Measurements from ENCODE around the gene CXCL14. TPM values are rescaled to one million over a fixed set of nuclear protein-coding genes. Genes with fewer than 3 reads are reported as not detected.

The CXCL14 gene
- total and polyA plus RNA-seq, 2 donors: 16.0 to 107 TPM

DNA sequence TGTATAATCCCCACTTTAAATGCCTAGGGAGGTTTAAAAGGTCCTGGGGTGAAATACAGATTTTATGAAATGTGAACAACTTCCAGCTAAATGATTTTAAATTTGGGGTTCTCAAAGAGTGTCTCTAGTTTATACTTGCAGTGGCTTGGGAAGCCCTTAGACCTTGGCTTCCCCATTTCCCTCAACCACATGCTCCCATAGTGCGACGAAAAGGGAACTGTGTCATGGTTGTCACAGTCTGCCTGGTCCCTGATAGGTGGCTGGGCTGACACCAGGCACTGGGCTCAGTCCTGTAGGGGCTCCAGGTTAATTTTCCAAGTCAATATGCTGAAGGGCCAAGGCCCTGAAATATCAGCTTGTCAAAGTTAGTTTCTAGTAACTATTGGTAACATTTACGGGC lies 10.4 kb upstream of the CXCL14 start:
- Histone ChIP-seq H3K4me1 (ENCODE audit: insufficient read depth) (no peaks in the 10 kb centered on the region), H3K4me3 (ENCODE audit: low read depth, low read length) (no peak overlapping the region), H3K27ac (ENCODE audit: low read depth) (no peak overlapping the region), H3K36me3 (ENCODE audit: insufficient read depth) (no peaks in the 10 kb centered on the region)
- DNase-seq (ENCODE audit: extremely low spot score): no peak
- 90% methylated on average over 3 of the region's 3 CpGs for WGBS

DNA sequence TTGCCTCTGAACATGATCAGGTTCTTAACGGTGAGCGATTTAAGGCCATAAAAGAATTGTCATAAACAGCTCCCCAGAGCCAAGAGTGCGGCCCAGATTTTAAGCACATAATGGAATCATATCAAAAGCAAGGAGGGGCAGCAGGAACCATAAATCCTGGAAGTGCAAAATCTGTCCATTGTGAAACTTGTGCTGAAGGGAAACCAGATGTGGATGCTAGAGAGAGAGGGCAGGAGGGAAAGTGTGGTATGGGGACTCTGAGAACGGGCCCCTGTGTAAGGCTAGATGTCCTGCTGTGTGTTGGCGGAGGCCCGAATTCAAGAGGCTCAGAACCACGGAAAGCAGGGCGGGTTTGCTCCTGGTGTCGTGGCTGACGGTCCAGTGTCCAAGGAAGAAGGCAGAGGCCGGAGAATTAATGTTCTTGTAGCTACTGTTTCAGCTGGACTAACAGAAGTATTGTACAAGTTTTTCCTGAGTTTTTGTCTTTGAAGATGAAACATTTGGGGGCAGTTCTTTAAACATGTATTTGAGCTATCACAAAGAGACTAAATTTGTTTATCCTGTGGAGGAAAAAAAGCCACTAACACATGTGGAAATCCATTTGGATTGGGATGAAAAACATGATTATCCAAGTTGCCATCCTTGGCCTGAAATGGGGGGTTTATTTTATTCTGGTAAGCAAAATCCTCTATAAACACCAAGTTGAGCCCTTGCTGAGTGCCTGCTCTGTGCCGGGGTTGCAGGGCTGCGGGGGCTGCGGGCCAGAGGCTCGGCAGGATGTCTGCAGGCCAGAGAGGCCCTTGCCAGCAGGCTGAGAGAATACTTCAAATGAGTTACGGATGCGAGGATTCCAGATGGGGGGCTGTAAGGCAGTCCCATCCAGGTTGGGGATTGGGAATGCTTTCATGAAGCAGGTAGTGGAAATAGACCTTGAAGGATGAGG lies 9.2 kb upstream of the CXCL14 start:
- DNase-seq (ENCODE audit: extremely low spot score): no peak

GRCh38 chr5:135584918-135585317 lies 6.1 kb upstream of the CXCL14 start:
- DNase-seq (ENCODE audit: extremely low spot score): no peak
- WGBS: 93% methylated on average over 6 of the region's 6 CpGs
- Histone ChIP-seq H3K4me1 (ENCODE audit: insufficient read depth) (no peaks in the 10 kb centered on the region), H3K4me3 (ENCODE audit: low read depth, low read length) (no peak overlapping the region), H3K36me3 (ENCODE audit: insufficient read depth) (no peaks in the 10 kb centered on the region), H3K27ac (ENCODE audit: low read depth) (no peak overlapping the region)

More for the DNA sequence above, 9.2 kb upstream of the CXCL14 start:
- 55% methylated on average over 17 of the region's 17 CpGs for WGBS
- H3K4me1 ChIP-seq (ENCODE audit: insufficient read depth): no peaks in the 10 kb centered on the region
- no peak overlapping the region for H3K4me3 ChIP-seq (ENCODE audit: low read depth, low read length)
- H3K27ac ChIP-seq (ENCODE audit: low read depth): no peak overlapping the region
- no peaks in the 10 kb centered on the region for H3K36me3 ChIP-seq (ENCODE audit: insufficient read depth)

- no peaks in the 10 kb centered on the region for H3K36me3 ChIP-seq (ENCODE audit: insufficient read depth)
- no peak overlapping the region for H3K4me3 ChIP-seq (ENCODE audit: low read depth, low read length)
- no peak for DNase-seq (ENCODE audit: extremely low spot score)
- H3K27ac ChIP-seq (ENCODE audit: low read depth): no peak overlapping the region
- H3K4me1 ChIP-seq (ENCODE audit: insufficient read depth): no peaks in the 10 kb centered on the region
- 81% methylated on average over 2 of the region's 2 CpGs for WGBS
These were observed 5.5 kb upstream of the CXCL14 start for GRCh38 chr5:135584276-135584675.

DNA sequence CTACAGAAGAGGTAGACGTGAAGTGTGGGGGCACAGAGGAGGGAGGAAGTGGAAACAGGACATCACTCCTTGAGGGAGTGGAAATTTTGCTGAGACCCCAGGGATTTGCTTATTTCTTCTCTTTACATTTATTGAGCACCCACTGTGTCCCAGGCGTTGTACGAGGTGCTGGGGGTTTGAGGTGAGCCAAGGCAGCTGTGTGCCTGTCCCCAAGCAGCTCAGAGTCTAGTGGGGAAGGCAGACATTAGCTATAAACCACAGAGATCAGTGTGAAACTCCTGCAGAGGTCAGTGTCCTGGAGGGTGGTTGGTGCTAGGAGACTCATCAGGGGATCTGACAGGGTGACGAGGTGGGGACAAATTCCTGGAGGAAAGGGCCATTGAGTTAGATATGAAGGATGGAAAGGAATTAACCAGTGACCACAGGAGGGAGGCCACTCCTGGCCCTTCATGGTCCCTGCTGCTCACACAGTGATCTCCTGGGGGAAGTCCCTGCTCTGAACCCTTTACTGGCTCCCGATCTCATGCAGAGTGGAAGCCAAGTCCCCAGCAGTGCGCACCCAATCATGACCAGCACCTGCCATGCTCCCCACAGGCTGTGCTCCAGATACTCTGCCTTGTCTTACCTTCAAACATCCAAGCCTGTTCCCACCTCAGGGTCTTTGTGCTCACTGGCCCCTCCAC lies 3.4 kb upstream of the CXCL14 start:
- Histone ChIP-seq H3K36me3 (ENCODE audit: insufficient read depth) (no peaks in the 10 kb centered on the region), H3K4me1 (ENCODE audit: insufficient read depth) (no peaks in the 10 kb centered on the region), H3K27ac (ENCODE audit: low read depth) (no peak overlapping the region), H3K4me3 (ENCODE audit: low read depth, low read length) (no peak overlapping the region)
- 76% methylated on average over 6 of the region's 6 CpGs for WGBS
- DNase-seq (ENCODE audit: extremely low spot score): no peak

DNA sequence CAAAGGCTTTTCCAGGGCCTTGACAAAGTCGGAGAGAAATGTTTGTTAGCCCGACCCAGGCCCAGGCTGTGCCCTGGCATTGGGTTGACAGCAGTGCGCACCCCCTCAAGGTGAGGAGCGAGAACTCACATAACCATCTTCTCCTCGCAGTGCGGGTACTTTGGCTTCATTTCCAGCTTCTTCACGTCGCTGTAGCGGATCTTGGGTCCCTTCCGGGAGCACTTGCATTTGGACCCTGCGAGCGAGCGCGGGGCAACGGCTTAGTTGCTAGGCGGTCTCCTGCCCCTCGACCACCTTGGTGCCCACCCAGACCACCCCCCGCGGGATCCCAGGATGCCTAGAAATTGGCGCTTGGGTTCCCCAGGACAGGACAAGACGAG lies 496 bp downstream of the CXCL14 start:
- no peaks in the 10 kb centered on the region for H3K4me1 ChIP-seq (ENCODE audit: insufficient read depth)
- H3K36me3 ChIP-seq (ENCODE audit: insufficient read depth): no peaks in the 10 kb centered on the region
- WGBS: 11% methylated on average over 21 of the region's 21 CpGs
- peak overlapping the region; percentile 37 for H3K4me3 ChIP-seq (ENCODE audit: low read depth, low read length)
- H3K27ac ChIP-seq (ENCODE audit: low read depth): no peak overlapping the region
- DNase-seq (ENCODE audit: extremely low spot score): no peak

DNA sequence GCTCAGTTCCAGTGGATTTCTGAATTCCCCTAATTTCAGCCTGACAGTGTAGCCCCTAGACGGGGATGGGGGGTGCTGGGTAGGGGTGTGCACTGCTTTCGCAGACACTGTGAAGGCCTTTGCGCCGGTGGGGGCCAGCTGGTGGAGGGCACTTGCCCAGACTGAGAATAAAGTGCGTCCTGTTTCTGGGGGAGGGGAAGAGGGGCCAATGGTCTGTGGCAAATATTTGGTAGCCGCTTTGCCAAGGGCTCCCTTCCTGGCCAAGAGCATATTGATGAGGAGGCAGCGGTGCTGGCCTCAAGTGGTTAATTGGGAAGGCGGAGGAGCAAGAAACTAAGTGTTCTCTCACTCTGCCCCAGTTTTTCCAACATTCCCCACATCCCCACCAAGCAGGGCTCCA lies 1.4 kb downstream of the CXCL14 start:
- Histone ChIP-seq H3K36me3 (ENCODE audit: insufficient read depth) (no peaks in the 10 kb centered on the region), H3K27ac (ENCODE audit: low read depth) (no peak overlapping the region), H3K4me1 (ENCODE audit: insufficient read depth) (no peaks in the 10 kb centered on the region), H3K4me3 (ENCODE audit: low read depth, low read length) (no peak overlapping the region)
- DNase-seq (ENCODE audit: extremely low spot score): no peak
- WGBS: 59% methylated on average over 8 of the region's 8 CpGs

DNA sequence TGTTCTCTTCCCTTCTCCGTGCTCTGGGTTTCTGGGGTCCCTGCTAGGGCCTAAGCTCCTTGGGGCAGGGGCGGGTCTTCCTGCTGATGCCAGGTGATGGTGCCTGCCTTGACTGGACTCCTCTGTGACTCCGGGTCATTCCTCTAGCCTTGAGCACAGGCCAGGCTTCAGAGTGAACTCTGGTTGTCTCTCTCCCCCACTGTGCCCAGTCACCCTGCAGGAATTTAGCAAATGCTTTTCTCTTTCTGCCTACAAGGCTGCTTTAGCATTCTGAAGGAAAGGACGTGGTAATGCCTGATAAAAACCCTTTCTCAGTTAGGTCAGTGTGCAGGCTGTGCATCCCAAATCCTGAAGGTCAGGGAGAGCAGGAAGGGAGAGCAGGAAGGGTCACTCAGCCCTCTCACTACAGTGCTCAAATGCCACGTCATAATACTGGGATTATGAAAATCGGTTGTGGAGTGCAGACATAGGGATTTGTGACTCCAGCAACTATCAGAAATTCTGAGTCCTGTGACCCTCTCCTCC lies 2.7 kb downstream of the CXCL14 start:
- H3K36me3 ChIP-seq (ENCODE audit: insufficient read depth): no peaks in the 10 kb centered on the region
- no peaks in the 10 kb centered on the region for H3K4me1 ChIP-seq (ENCODE audit: insufficient read depth)
- no peak overlapping the region for H3K27ac ChIP-seq (ENCODE audit: low read depth)
- 61% methylated on average over 6 of the region's 6 CpGs for WGBS
- no peak overlapping the region for H3K4me3 ChIP-seq (ENCODE audit: low read depth, low read length)
- no peak for DNase-seq (ENCODE audit: extremely low spot score)

DNA sequence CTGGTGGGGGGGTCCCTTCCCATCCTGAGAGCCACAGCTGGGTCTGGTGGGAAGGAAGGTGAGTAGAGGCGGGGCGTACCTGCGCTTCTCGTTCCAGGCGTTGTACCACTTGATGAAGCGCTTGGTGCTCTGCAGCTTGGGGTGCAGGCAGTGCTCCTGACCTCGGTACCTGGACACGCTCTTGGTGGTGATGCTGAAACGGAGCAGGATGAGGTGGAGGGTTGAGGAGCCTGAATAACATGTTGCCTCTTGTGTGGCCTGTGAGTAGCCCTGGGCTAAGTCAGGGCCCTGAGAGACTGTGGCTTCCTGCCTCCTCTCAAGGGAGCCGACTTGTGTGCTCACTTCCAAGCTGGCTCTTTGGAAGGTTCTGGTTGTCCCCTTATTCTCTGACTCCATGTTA lies 4.3 kb downstream of the CXCL14 start:
- Histone ChIP-seq H3K27ac (ENCODE audit: low read depth) (no peak overlapping the region), H3K4me3 (ENCODE audit: low read depth, low read length) (no peak overlapping the region), H3K36me3 (ENCODE audit: insufficient read depth) (no peaks in the 10 kb centered on the region), H3K4me1 (ENCODE audit: insufficient read depth) (no peaks in the 10 kb centered on the region)
- DNase-seq (ENCODE audit: extremely low spot score): no peak
- 90% methylated on average over 10 of the region's 10 CpGs for WGBS

DNA sequence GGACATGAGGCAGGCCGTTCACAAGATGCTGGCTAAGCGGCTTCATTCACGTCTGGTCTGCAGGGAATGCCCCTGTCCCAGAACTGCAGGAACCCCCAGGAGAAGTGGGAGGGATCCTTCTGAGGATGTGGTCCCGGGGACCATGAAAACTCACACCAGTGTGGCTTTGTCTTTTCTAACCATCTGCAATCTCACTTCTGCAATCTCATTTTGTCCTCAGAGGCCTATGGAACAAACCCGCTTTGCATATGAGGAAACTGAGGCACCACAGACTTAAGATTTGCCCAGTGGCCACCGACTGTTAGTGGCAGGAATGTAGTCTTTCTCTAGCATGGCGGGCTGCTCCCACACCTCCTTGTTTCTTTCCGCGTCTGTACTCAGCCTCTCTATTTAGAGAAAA lies 6.9 kb downstream of the CXCL14 start:
- H3K4me1 ChIP-seq (ENCODE audit: insufficient read depth): no peaks in the 10 kb centered on the region
- H3K27ac ChIP-seq (ENCODE audit: low read depth): no peak overlapping the region
- H3K4me3 ChIP-seq (ENCODE audit: low read depth, low read length): no peak overlapping the region
- WGBS: 85% methylated on average over 9 of the region's 9 CpGs
- no peaks in the 10 kb centered on the region for H3K36me3 ChIP-seq (ENCODE audit: insufficient read depth)
- DNase-seq (ENCODE audit: extremely low spot score): no peak

DNA sequence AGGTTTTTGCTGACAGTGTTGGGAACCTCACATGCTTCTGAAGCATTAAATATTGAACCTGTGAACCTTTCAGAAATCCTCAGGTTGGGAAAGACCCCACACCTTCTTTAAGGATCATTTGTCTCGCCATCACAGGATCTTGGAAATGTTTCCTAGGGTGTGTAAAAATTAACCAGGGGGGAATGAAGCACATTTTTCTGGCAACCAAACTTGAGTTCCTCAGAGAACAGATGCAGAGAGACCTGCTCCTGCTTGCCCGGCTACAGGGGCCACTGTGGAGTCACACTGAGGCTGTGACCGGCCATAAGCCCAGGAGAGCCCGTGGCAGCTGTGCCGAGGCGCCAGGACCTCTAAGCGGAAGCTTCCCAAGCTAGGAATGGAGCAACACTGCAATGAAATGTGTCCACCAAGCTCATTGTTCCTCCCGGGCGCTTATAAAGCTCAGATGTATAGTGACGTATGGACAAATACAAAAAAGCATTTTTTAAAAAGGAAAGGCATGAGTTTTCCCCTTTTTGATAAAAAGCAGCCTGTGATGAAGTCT lies 7.7 kb downstream of the CXCL14 start:
- WGBS: 73% methylated on average over 10 of the region's 10 CpGs
- Histone ChIP-seq H3K36me3 (ENCODE audit: insufficient read depth) (no peaks in the 10 kb centered on the region), H3K27ac (ENCODE audit: low read depth) (no peak overlapping the region), H3K4me1 (ENCODE audit: insufficient read depth) (no peaks in the 10 kb centered on the region), H3K4me3 (ENCODE audit: low read depth, low read length) (no peak overlapping the region)
- no peak for DNase-seq (ENCODE audit: extremely low spot score)

DNA sequence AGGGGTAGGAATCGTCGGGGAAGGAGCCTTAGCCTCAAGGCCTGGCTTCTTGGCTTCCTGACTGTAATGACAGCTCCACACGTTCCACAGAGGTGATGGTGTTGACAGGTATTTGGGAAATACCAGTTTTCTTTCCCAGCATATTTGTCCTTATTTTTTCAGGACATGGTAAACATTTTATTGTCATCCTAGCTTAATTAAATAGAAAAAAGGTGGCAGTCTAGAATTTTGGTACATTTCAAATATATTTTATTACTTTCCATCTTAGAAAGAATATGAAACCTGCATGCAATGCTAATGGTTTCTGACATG lies 8.4 kb downstream of the CXCL14 start:
- DNase-seq (ENCODE audit: extremely low spot score): no peak

DNA sequence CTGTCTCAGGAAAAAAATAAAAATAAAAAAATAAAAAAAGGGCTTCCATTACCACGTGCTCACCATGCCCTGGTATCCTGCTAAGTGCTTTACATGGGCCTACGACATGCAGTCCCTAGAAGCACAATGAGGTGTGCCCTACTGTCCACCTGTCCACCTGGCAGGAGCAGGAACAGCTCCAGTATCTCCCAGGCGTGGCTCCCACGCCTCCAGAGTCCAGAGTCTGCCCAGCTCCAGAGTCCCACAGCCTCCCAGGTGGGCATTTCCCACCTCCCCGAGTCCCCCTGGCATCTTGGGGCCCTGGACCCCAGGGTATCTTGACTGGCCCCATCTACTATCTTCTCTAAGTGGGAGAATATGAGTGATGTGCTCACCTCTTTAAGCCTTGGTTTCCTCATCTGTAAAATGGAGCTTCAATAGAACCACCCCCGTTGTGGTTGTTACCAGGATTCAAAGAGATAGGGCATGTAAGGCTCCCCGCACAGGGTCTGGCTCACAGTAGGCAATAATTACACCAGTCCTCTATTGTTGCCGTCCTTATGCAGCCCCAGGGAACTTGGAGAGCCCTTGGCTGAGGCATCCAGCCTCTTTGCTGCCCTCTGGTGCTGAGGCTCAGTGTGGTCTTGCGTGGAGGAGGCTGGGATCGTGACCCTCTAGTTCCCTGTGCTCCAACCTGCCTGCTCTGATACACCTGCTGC lies 8.9 kb downstream of the CXCL14 start:
- no peak overlapping the region for H3K4me3 ChIP-seq (ENCODE audit: low read depth, low read length)
- no peaks in the 10 kb centered on the region for H3K4me1 ChIP-seq (ENCODE audit: insufficient read depth)
- H3K27ac ChIP-seq (ENCODE audit: low read depth): no peak overlapping the region
- no peaks in the 10 kb centered on the region for H3K36me3 ChIP-seq (ENCODE audit: insufficient read depth)
- no peak for DNase-seq (ENCODE audit: extremely low spot score)
- WGBS: 63% methylated on average over 10 of the region's 10 CpGs

More for the DNA sequence above, 8.4 kb downstream of the CXCL14 start:
- Histone ChIP-seq H3K4me1 (ENCODE audit: insufficient read depth) (no peaks in the 10 kb centered on the region), H3K36me3 (ENCODE audit: insufficient read depth) (no peaks in the 10 kb centered on the region), H3K4me3 (ENCODE audit: low read depth, low read length) (no peak overlapping the region), H3K27ac (ENCODE audit: low read depth) (no peak overlapping the region)
- WGBS: 48% methylated on average over 3 of the region's 3 CpGs

All from urinary bladder (tissue), 4 donors.